Keratinocyte (primary cell): ENCODE data around the gene FAM83E.

ENCODE experiments used
- EZH2 ChIP-seq: IDR thresholded peaks from one replicate; pipeline ENCODE4 v1.6.1; 2012; ENCODE audit warnings: inconsistent platforms, mild to moderate bottlenecking, low read length, moderate library complexity
- TF ChIP-seq, protein P1 (sequence below), 3 experiments: IDR thresholded peaks in 1 of 3; conservative IDR thresholded peaks in 1 of 3; optimal IDR thresholded peaks in 1 of 3; 2 replicates in 2 of 3; 3 replicates in 1 of 3; pipeline versions ENCODE3 to v1.5.1; 2011; ENCODE audit warnings: low read length in 3 of 3, mild to moderate bottlenecking in 3 of 3, moderate library complexity in 2 of 3, control low read depth in 1 of 3, inconsistent platforms in 1 of 3; ENCODE audit not compliant: insufficient read depth in 2 of 3; ENCODE audit errors: extremely low read depth in 1 of 3

DNA sequence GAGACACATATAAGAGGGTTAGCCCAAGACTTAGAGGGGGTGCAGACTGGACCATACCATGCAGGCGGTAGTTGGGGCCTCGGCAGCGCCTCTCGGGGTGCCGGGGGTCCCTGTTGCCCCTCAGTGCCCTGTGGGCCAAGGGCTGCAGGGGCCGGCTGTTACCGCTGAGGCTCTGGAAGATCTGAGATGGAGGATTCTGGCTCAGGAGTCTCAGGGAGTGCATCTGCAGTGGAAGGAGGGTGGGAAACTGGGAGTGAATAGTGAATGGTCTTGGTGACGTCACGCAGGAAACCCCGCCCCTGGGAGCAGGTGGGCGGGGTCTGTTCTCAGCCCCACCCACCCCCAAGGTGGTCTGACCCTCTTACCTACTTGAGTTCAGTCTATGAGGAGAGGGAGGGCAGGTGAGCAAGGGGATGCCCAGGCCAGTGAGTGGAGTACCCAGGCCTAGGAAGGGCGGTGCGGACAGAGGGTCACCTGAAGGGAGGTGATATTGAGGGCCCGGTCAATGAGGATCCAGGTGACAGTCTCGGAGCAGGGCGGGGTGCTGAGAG lies 24.0 kb upstream of the FAM83E start:
- TF ChIP-seq, protein P1, sequence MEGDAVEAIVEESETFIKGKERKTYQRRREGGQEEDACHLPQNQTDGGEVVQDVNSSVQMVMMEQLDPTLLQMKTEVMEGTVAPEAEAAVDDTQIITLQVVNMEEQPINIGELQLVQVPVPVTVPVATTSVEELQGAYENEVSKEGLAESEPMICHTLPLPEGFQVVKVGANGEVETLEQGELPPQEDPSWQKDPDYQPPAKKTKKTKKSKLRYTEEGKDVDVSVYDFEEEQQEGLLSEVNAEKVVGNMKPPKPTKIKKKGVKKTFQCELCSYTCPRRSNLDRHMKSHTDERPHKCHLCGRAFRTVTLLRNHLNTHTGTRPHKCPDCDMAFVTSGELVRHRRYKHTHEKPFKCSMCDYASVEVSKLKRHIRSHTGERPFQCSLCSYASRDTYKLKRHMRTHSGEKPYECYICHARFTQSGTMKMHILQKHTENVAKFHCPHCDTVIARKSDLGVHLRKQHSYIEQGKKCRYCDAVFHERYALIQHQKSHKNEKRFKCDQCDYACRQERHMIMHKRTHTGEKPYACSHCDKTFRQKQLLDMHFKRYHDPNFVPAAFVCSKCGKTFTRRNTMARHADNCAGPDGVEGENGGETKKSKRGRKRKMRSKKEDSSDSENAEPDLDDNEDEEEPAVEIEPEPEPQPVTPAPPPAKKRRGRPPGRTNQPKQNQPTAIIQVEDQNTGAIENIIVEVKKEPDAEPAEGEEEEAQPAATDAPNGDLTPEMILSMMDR (optimal IDR thresholded peaks at IDR 0.05 in 1 of 3, IDR thresholded peaks at IDR 0.05 in 1 of 3, conservative IDR thresholded peaks at IDR 0.05 in 1 of 3; ENCODE audit: extremely low read depth in 1 of 3, insufficient read depth in 2 of 3, low read length in 3 of 3): no peak
- TF ChIP-seq EZH2: no peak
